GM18498 (cell line): Measurements from ENCODE around the gene SYS1.

Source experiments
- ATAC-seq: cut with Tn5 transposase; IDR thresholded peaks from one replicate; pipeline ENCODE4 v1.9.1; 2021; ENCODE audit warnings: mild to moderate bottlenecking, moderate library complexity; ENCODE audit not compliant: unreplicated experiment

The SYS1 gene

DNA sequence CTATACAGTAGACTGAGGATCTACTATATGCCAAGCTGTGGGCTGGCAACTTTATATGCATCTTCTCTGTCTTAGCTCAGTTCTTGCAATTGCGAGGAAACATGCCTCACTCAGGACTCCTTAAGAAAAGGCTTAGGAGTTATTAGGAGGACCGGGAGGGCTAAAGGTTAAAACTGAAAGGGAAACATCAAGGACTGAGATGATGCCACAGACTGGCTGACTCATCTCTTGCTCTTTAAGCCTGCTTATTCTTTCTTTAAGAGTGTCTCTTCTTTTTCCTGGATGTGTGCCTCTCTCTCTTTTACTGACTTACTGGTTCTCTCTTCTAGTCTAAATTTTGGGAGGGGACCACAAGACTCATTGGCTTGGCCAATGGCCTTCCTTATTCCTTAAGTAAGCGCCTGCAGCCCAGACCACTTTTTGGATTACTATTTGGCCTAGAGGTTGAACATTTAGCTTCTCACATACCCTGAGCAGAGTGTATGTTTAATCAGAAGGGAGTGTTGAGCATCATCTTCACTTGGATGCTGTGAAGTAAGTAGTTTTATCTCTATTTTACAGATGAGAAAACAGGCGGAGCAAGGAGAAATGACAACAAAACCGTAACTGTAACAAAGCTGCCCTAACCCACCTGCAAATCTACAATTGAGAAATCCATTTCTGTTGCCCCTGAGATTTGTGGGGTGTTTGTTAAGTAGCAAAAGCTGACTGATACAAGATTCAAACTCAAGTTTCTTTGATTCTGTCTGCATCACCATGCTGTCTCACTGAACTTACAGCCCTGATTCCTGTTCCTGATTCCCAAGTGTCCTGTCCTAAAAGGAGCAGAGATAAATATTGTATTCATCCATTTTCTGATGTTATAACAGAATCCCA, 7.5 kb upstream of the SYS1 start:
- no peak for ATAC-seq

GRCh38 chr20:45358282-45359068, 4.5 kb upstream of the SYS1 start:
- no peak for ATAC-seq

GRCh38 chr20:45359069-45359405, 3.9 kb upstream of the SYS1 start:
- no peak for ATAC-seq

- ATAC-seq, result no peak
These were observed 3.4 kb upstream of the SYS1 start for GRCh38 chr20:45359406-45360148.

DNA sequence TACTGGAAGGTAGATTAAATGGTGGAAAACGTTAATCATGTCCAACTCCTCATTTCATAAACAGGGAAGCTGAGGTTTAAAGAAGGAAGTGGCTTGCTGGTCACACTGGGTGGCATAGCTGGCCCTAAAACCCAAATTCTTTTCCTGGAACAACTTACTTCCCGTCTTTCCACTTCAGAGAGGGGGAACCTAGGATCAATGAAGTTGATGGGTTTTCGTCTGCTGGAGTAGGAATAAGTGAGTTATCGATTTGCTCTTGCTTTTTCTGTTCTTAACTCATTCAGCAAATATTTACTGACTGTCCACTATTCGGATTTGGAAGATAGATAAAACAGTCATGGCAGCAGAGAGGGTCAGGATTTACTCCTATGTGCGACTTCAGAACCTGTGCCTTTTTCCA, 1.2 kb upstream of the SYS1 start:
- no peak for ATAC-seq

- no peak for ATAC-seq
These were observed 896 bp downstream of the SYS1 start for GRCh38 chr20:45363611-45364492.

DNA sequence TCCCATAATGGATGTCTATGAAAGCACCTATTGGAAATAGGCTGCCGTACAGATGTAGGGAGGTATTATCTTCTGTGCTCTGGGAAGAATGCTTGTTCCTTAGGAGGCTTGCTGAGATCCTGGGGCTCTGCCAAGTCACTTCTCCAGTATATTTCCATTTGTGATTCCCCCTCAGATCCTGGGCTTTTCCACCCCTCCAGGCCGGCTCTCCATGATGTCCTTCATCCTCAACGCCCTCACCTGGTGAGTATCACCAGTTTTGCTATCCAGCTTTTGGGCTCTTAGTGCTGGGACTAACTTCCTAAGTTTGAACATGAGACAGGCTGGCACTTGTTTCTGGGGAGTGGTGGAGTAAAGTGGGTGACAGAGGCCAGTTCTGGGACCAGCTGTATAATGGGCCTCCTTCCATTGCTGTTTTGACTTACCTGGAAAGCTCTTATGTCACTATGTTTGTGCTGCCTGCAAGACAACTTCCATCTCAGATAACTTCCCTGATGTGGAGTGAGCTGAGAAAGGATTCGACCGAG, 2.6 kb downstream of the SYS1 start:
- ATAC-seq, result no peak

- no peak for ATAC-seq
These were observed 3.2 kb downstream of the SYS1 start for GRCh38 chr20:45366192-45366591.

DNA sequence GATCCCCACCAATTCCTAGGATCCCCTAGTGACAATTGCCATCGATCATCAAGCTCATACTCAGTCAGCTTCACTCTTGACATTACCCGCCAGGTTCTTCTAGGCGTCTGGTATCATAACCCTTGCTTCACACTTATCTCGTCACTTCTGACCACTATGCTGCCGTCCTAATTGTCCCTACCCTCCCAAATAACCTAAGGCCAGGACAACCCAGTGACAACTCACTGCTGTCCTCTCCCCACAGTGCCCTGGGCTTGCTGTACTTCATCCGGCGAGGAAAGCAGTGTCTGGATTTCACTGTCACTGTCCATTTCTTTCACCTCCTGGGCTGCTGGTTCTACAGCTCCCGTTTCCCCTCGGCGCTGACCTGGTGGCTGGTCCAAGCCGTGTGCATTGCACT, 3.7 kb downstream of the SYS1 start:
- no peak for ATAC-seq

- no peak for ATAC-seq
These were observed 4.2 kb downstream of the SYS1 start for GRCh38 chr20:45367126-45367525.

GRCh38 chr20:45368221-45368980, 5.4 kb downstream of the SYS1 start:
- peak; percentile 81 for ATAC-seq

GRCh38 chr20:45370571-45371160, 7.7 kb downstream of the SYS1 start:
- ATAC-seq, result no peak

DNA sequence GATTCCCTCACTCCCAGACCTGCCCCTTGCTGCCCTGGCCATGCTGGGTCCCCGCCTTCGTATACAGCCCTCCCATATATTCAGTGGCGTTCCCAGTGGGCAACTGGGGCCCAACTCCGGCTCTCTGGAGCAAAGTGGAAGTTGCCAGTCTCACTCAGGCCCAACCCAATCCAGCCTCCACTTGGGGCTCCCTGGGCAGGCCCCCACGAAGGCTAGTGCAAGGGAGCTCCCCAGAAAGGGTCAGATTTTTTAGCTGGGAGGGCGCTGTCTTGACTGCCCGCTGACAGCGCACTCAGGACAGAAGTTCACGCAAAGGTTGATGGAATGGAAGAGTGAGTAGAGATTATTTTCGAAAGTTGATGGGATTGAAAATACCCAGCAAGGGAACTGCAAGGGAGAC, 9.3 kb downstream of the SYS1 start:
- ATAC-seq, result no peak

GRCh38 chr20:45372646-45373352, 9.8 kb downstream of the SYS1 start:
- no peak for ATAC-seq

DNA sequence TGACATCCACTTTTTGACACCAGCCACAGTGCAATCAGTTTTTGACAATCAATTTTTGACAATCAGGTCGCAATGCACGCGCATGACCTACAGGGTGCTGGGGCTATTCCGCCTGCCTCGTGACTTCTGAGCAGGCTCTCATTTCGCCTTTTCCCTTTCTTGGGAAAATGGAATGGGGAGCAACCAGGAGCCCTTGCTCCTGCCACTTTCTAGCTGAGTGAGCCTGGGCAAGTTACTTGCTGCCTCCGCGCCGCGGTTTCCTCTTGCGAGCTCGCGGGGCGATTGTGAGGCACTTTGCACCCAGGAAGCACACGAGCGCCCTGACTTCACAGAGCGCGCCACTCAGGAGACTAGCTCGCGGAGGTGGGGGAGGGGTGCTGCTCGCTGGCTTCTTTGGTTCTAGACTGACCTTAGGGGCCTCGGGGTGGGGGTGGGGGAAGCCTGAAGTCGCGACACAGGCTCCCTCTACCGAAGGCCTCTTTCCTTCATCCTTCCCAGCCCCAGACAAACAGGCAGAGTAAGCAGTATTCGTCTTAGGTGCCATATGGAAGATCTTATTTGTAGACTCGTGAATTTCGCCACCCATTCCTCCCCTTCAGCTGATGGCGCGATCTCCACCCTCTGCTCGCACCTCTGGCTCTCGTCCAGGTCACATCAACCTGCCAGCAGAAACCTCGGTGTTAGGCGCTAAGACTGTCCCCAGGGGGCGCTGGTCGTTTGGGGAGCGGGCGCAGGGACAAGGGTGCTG, 10.6 kb downstream of the SYS1 start:
- ATAC-seq, result peak; percentile 65

DNA sequence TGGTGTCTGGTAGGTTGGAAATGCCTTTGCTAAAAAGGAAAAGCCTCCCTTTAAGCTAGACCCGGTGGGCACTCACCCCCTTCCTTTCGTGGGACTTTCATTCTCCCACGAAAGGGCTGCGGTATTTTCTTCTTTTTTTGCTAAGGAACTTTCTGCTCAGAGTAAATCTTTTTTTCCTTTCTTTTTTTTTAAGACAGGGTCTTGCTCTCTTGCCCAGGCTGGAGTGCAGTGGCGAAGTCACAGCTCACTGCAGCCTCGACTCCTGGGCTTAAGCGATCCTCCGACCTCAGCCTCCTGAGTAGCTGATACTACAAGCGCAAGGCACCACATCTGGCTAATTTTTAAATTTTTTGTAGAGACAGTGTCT, 11.1 kb downstream of the SYS1 start:
- ATAC-seq, result no peak

GRCh38 chr20:45374966-45375365, 12.0 kb downstream of the SYS1 start:
- no peak for ATAC-seq

DNA sequence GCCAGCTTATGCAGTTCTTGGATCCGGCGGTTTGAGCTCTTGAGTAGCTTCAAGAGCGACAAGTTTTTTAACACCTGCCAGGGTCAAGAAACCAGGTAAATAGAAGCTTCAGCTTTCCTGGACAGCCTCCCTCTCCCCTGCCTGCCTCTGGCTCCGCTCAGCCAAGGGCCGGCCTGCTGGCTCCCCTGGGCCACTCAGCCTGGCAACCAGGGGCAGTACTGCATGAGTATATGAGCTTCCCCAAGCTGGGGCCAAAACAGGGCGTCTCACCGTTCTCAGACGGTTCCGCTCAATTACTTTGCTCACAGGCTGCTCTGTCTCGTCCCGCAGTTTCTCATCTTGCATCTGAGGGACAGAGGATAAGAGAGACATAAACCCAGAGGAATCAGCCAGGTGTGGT, 14.3 kb downstream of the SYS1 start:
- no peak for ATAC-seq
